ENCODE results near the gene BAZ2B.
"Not testable (repeated sequence)": the region's sequence is repeated elsewhere in the genome, so short reads cannot be mapped to it uniquely, and the experiment has no call there.

Gene BAZ2B

GRCh38 chr2:159571540-159572260 lies 44.6 kb downstream of the BAZ2B start:
- no peak for FAIRE-seq

- no peak for FAIRE-seq
Observed at GRCh38 chr2:159564081-159564480, 52.3 kb downstream of the BAZ2B start.

GRCh38 chr2:159562248-159562647 lies 54.1 kb downstream of the BAZ2B start:
- no peak for FAIRE-seq

DNA sequence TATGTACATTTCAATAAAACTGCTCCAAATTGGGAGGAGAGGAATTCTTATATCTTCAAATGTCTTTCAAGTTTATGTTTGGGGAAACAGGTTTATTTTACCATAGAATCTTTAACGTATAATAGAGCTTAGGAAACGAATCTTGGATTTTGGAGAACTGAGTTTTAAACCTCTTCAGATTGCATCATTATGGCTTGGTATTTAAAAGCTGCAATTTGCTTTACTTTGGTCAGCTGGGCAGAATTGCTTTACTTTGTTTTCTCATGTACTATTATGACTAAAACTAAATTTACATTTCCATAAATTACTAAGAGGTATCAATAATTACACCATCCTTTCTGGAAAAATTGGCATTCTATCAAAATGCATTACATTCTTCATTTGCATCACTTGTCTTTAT lies 54.6 kb downstream of the BAZ2B start:
- FAIRE-seq: no peak

DNA sequence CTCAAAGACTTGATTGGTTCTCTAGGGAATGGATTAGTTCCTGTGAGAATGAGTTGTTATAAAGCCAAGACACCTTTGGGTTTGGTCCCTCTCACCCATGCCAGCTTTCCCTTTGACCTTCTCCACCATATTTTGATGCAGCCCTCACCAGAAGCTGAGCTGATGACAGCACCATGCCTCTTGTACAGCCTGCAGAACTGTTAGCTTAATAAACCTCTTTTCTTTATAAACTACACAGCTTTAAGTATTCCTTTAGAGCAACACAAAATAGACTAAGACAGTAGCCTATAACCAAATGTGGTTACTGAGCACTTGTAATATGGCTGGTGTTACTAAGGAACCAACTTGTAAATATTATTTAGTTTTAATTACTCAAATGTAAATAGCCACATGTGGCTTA lies 55.1 kb downstream of the BAZ2B start:
- no peak for FAIRE-seq

DNA sequence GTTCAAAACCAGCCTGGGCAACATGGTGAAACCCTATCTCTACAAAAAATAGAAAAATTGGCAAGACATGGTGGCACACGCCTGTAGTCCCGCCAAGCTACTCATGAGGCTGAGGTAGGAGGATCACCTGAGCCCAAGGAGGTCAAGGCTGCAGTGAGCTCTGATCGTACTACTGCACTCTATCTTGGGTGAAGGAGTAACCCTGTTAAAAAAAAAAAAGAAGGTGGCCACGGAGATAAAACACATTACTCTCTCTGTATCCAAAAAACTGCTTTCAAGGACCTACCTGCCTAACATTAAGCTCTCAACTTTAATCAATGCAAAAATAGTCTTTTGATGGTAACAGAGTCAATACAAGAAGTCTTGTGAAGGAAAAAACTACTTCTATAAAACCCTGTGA lies 57.3 kb downstream of the BAZ2B start:
- no peak for FAIRE-seq

DNA sequence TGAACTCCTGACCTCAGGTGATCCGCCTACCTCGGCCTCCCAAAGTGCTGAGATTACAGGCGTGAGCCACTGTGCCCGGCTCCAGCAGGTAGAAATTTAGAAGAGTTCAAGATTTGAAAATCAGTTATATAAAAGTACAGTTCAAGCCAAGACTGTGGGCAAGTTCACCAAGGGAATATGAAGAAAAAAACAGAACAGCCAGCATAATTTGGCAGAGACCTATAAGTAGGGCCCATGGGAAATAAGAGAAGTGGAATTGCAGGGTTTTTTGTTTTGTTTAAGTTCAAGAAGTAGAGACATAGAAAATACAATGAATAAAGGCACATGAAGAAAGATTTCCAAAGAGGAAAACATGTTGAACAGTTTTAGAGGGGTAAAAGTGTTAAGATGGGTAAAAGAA lies 57.9 kb downstream of the BAZ2B start:
- no peak for FAIRE-seq

GRCh38 chr2:159557437-159558034 lies 58.8 kb downstream of the BAZ2B start:
- no peak for FAIRE-seq

- FAIRE-seq: no peak
Observed at GRCh38 chr2:159555651-159556392, 60.5 kb downstream of the BAZ2B start.

GRCh38 chr2:159553727-159554126 lies 62.6 kb downstream of the BAZ2B start:
- FAIRE-seq: no peak

DNA sequence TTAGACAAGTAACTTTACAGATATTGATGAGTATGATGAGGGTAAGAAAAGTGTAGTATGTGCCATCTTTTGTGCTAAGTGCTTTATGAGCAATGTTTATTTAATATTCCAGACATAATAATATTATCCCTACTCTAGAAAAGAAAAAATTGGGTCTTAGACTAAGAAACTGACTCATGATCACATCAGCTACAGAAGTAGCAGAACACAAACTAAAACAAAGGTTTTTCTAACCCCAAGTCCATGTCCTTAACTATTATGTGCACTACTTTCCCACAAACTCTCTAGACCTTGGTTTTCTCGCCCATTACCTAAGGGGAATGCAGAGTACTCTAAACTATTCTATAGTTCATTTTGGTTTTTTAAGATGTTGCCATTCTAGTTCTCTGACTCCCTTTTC lies 64.5 kb downstream of the BAZ2B start:
- no peak for FAIRE-seq

- no peak for FAIRE-seq
Observed at GRCh38 chr2:159550231-159550630, 66.1 kb downstream of the BAZ2B start.

DNA sequence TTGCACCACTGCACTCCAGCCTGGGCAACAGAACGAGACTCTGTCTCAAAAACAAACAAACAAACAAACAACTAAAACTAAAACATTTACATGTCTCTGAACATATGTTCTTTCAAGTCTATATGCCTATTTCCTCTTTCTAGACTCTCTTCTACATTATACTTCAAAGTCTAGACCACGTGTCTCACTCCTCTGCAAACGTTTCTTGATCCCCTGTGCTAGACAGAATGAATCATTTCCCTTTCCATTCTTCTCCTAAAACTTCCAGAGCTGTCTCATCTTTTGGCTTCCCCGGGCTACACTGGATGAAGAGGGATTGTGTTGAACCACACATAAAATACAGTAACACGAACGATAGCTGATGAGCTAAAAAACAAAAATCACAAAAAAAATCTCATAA lies 67.1 kb downstream of the BAZ2B start:
- FAIRE-seq: no peak

- no peak for FAIRE-seq
Observed at GRCh38 chr2:159546716-159547430, 69.5 kb downstream of the BAZ2B start.

DNA sequence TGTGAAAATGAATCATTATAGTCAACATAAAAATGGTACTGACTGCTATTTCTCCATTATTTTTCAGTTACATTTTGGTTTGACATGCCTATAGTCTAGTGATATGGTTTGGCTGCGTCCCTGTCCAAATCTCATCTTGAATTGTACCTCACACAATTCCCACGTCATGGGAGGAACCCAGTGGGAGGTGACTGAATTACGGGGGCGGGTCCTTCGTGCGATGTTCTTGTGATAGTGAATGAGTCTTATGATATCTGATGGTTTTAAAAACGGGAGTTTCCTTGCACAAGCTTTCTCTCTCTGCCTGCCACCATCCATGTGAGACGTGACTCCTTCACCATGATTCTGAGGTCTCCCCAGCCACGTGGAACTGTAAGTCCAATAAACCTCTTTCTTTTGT lies 70.3 kb downstream of the BAZ2B start:
- no peak for FAIRE-seq

- FAIRE-seq: peak; percentile 31
Observed at GRCh38 chr2:159545085-159545484, 71.3 kb downstream of the BAZ2B start.

DNA sequence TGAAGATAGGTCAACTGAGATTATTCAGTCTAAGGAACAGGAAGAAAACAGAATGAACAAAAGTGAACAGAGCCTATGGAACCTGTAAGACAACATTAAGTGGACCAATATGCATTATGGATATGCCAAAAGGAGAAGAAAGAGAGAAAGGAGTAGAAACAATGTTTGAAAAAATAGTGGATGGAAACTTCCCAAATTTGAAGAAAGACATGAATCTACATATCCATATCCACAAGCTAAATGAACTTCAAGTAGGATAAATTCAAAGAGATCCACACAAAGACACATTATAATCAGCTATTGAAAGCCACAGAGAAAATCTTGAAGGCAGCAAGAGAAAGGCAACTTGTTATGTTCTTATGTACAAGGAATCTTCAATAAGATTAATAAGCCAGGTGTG lies 74.2 kb downstream of the BAZ2B start:
- no peak for FAIRE-seq

GRCh38 chr2:159539701-159540100 lies 76.6 kb downstream of the BAZ2B start:
- no peak for FAIRE-seq

DNA sequence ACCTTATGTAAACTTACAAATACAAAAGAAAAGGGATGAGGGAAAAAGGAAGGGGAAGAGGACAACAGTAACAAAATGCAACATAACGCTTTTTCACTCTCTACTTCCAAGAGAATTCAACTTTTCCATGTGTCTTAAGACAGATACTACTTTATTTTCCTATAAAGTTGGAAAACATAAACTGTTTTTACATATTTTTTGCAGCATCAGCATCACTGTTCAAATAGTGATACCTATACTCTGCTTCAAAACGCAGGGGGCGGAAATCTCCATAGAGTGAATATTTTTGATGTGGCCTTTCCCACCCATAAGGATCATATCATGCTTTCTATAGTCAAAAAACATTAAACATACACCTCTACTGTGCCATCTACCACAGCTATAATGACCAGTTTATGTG lies 77.5 kb downstream of the BAZ2B start:
- no peak for FAIRE-seq

DNA sequence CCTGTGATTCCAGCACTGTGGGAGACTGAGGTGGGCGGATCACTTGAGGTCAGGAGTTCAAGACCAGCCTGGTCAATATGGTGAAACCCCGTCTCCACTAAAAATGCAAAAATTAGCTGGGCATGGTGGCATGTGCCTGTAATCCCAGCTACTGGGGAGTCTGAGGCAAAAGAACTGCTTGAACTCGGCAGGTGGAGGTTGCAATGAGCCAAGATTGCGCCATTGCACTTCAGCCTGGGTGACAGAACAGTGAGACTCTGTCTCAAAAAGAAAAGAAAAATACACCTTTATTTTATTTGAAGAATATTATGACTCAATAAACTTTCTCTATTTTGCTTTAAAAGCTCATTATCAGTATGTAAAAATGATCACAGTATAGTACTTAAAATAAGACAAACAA lies 81.1 kb downstream of the BAZ2B start:
- not testable (repeated sequence) for FAIRE-seq

- FAIRE-seq: no peak
Observed at GRCh38 chr2:159531475-159531874, 84.9 kb downstream of the BAZ2B start.

DNA sequence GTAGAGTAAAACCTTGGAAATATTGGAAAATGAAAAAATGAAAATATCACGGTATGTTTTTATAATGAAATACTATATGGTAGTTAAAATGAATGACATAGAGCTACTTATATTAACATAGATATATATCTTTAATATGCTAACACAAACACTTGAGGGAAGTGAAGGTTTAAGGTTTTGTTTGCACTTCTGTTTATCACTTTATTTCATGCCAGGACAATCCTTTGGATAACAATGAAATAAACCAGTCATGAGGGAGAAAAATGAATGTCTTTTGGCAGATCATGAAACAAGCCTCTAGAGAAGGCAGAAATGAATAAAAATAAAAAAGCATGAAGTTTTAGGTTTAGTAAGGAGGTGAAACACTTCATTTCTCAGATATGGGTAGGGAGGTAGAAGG lies 89.9 kb downstream of the BAZ2B start:
- peak; percentile 53 for FAIRE-seq

- FAIRE-seq: no peak
Observed at GRCh38 chr2:159525012-159525411, 91.3 kb downstream of the BAZ2B start.

DNA sequence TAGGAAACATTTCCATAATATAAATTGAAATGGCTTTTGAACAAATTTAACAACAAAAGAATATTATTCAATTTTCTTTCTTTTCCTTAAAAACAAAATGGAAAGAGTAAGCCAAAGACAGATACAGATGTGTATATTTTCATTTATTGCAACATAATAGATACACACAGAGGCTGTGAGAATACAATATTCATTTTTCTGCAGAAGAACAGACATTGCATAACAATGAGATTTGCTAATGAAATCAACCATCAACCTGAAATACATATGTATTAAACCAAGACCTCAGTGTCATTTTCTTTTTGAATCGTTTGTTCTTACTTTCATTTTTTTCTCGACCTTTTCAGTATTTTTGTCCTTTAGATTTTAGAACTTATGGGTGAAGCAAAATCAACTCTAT lies 95.1 kb downstream of the BAZ2B start:
- FAIRE-seq: no peak
